ENCODE measurements around the gene DVL2.

DNA sequence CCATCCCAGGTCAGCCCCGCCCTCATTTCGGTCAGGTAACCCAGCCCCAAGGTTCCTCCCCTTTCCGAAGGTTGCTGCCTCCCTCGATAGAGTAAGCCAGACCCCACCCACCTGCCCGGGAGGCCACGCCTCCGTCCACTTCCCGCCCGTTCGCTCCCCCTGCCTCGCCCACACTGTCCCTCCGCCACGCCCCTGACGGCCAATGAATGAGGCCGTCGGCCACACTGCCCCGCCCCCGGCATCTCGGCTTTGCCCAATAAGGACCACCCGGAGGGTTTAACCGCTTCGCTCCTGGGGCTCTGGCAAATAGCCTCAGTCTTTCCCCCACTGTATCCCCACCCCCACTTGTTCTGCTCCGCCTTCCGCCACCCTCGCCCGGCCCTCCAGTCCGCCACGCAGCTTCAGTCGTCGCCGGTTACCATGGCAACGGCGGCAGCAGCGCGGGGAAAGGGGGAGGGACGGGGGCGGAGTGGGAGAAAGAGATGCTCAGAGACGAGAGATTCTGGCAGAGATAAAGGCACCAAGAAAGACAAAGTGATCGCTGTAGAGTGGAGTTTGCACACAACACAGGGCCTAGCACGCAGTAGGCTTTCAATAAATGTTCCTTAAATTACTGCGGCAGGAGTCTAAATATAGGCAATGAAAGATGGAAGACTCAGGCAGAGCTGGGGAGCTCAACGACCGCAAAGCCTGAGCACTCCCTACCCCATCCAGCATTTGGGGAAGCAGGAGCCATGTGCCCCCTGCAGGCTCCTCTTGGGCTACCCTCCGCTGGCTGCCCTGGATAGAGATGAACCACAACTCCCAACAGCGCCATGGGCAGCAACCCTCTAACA is 19.8 kb downstream of the DVL2 start:
- TF ChIP-seq POLR2A (IDR thresholded peaks at IDR 0.05): no peak
- TF ChIP-seq, protein P1, sequence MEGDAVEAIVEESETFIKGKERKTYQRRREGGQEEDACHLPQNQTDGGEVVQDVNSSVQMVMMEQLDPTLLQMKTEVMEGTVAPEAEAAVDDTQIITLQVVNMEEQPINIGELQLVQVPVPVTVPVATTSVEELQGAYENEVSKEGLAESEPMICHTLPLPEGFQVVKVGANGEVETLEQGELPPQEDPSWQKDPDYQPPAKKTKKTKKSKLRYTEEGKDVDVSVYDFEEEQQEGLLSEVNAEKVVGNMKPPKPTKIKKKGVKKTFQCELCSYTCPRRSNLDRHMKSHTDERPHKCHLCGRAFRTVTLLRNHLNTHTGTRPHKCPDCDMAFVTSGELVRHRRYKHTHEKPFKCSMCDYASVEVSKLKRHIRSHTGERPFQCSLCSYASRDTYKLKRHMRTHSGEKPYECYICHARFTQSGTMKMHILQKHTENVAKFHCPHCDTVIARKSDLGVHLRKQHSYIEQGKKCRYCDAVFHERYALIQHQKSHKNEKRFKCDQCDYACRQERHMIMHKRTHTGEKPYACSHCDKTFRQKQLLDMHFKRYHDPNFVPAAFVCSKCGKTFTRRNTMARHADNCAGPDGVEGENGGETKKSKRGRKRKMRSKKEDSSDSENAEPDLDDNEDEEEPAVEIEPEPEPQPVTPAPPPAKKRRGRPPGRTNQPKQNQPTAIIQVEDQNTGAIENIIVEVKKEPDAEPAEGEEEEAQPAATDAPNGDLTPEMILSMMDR (IDR thresholded peaks at IDR 0.05): no peak

Data from lower leg skin (tissue), 3 donors.